CD4-positive, alpha-beta T cell treated with Interferon alpha-2 for 1 hour (primary cell): ENCODE data around the gene TICAM2.

ENCODE experiments used
- DNase-seq, 2 donors: peaks; one replicate each; pipeline ENCODE4 v3.0.0-alpha.2; 2020 to 2022

TICAM2 gene

GRCh38 chr5:115561176-115561575 lies 41.1 kb downstream of the TICAM2 start:
- no peak for DNase-seq

GRCh38 chr5:115559524-115559923 lies 42.8 kb downstream of the TICAM2 start:
- no peak for DNase-seq

GRCh38 chr5:115558388-115558956 lies 43.8 kb downstream of the TICAM2 start:
- DNase-seq, result no peak

GRCh38 chr5:115557667-115558387 lies 44.5 kb downstream of the TICAM2 start:
- DNase-seq, result no peak

- DNase-seq, result no peak
These were observed 46.0 kb downstream of the TICAM2 start for GRCh38 chr5:115556276-115556675.

GRCh38 chr5:115555084-115555633 lies 47.1 kb downstream of the TICAM2 start:
- DNase-seq, result no peak

DNA sequence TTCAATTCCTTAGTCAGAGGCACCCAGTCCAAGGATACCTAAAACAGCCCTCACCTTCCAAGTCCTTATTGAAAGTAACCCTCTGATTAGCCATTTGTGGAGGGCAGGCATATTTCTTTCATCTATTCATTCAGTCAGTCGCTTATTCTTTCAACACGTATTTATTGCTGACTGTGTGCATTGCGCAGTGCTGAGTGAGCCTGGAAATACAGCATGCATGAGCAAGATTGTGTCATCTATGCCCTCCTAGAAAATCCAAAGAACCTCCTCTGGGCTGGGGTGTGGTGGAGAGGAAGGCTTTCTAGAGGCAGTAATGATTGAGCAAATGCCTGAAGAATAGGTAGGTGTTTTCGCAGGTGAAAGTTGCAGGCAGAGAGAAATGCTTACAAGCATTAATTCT lies 49.2 kb downstream of the TICAM2 start:
- DNase-seq, result no peak

DNA sequence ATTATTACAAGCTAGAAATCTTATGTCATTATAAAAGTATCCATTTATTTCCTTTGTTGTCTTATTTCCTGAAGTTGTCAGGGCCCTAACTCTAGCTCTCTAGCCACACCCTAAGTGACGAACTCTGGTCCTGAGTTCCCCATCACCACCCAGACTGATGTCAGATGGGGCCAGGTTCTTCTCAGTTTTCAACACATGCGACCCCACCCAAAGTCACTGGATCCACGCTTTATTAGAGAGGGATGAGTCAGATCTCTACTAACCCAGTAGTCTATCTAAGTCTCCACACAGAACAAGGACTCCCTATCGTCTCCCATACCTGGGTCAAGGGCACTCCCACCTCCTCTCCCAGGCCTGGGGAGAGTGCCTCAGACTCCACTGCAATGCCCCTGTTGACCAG lies 50.9 kb downstream of the TICAM2 start:
- peak; percentile 8 to 46 for DNase-seq

GRCh38 chr5:115549154-115549553 lies 53.1 kb downstream of the TICAM2 start:
- DNase-seq, result peak in 1 of 2 donors; percentile 16

- no peak for DNase-seq
These were observed 53.6 kb downstream of the TICAM2 start for GRCh38 chr5:115548683-115549082.

DNA sequence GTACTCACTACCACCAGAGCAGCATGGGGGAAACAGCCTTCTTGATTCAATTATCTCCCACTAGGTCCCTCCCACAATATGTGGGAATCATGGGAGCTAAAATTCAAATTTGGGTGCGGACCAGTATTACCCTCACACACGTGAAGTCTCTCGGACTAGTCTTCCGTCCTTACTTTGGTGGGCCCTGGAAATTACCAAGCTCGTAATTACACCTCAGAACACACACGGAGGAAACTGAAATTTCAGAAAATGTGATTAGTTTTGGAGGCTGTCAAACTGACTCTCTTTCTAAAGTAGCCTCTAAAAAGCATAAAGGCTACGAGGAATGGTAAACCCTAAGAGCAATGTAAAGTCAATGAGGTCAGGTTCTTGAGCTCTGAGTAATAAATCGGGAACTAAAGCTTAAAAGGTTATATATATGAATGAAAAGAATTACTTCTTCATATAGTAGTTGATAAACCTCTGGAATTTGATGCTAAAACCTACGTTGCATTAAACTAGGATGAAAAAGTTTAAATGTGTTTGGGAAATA lies 56.9 kb downstream of the TICAM2 start:
- DNase-seq, result no peak

DNA sequence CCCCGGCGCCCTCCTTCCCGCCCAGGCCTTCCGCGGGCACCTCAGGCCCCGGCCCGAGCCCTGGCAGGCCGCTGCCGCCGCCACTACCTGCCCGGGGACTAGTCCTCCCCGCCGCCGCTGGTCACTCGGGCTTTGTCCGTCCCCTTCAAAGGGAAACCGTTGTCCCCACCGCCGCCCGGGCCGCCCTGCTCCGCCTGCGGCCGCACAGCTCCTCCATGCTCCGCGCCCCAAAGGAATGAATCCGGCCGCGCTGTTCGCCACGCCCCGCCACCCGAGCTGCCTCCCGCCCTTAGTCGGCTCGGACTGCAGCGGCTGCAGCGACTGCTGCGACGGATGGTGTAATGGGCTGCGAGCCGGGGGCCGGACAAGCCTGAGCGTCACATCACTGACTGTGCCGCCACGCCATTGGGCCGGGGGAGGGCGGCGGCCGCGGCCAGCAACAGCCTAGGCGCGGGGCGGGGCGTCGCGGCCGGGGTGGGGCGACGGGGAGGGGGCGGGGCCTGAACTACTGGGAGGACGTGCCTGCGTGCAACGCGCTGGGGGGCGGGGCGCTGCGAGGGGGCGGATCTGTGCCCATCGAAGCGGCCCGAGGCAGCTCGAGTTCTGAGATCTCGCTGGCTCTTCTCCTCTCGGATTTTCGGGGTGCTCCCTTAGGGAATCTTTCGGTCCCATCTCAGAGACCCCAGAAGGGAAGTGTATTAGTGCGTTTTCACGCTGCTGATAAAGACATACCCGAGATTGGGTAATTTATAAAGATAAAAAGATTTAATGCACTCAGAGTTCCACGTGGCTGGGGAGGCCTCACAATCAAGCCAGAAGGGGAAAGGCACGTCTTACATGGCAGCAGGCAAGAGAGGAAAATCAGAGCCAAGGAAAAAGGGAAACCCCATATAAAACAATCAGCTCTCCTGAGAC lies 57.6 kb downstream of the TICAM2 start, which contains the start of gene FEM1C:
TSS of gene FEM1C (minus strand) at position 340 of the 915 bp plus-strand sequence. CDS start 1,282 bp downstream, outside the sequence.
- DNase-seq, result peak; percentile 95 to 96

DNA sequence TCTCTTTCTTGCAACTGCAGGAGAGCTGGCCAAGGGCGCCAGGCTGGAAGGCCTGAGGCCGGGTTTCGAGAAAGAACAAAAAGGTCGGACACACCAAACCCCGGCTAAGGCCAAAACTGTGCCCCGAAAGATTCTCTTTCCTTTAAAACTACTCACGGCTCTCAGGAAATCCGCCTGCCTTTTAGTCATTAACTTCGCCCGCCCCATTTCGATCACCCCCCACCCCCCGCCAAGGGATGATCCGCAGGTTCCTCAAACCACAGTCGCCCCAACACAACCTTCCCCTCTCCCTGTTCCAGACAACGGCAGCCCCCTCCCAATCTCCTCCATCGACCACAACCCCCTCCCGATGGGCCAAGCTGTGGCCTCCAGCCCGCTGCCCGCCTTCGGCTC lies 58.2 kb downstream of the TICAM2 start:
- DNase-seq, result peak; percentile 63 to 65

GRCh38 chr5:115543365-115544042 lies 58.8 kb downstream of the TICAM2 start:
- DNase-seq, result peak in 1 of 2 donors; percentile 5

- no peak for DNase-seq
These were observed 59.5 kb downstream of the TICAM2 start for GRCh38 chr5:115542651-115543364.

- no peak for DNase-seq
These were observed 60.2 kb downstream of the TICAM2 start for GRCh38 chr5:115542086-115542485.

DNA sequence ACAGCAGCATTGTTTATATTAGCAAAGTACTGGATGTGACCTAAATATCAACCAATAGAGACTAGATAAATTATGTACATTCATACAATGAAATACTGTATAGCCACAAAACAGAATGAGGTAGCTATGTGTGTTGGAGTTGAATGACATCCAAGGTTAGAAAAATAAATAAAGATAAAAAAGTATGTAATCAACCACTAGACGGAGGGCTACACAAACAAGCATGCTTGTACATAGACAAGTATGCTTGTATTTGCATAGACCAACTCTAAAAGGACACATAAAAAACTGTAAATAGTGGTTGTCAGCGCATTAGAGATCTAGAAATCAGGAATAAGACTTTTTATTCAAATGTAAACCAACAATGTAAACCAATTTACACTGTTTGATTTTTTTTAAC lies 60.7 kb downstream of the TICAM2 start:
- DNase-seq, result no peak

- DNase-seq, result no peak
These were observed 66.7 kb downstream of the TICAM2 start for GRCh38 chr5:115535479-115536035.

GRCh38 chr5:115532517-115532916 lies 69.8 kb downstream of the TICAM2 start:
- no peak for DNase-seq

GRCh38 chr5:115531787-115532367 lies 70.4 kb downstream of the TICAM2 start:
- DNase-seq, result no peak

- DNase-seq, result no peak
These were observed 70.9 kb downstream of the TICAM2 start for GRCh38 chr5:115531380-115531779.
